Glutamatergic neuron (in vitro differentiated cells): ENCODE measurements around the gene KCNJ1. TPM values are rescaled to one million over a fixed set of nuclear protein-coding genes. Genes with fewer than 3 reads are reported as not detected.

Experiments used
- DNase-seq: peaks from one replicate; pipeline ENCODE4 v3.0.0; 2022
- H3K27ac Mint-ChIP-seq: one replicate; pipeline ENCODE4 v1.8.0; 2020; ENCODE audit warnings: mild to moderate bottlenecking, mixed read lengths, inconsistent platforms; ENCODE audit not compliant: unreplicated experiment
- H3K27me3 Mint-ChIP-seq: one replicate; pipeline ENCODE4 v1.8.0; 2020; ENCODE audit warnings: mild to moderate bottlenecking, moderate library complexity, mixed read lengths, inconsistent platforms; ENCODE audit not compliant: unreplicated experiment
- H3K36me3 Mint-ChIP-seq: one replicate; pipeline ENCODE4 v1.8.0; 2020; ENCODE audit warnings: mild to moderate bottlenecking, mixed read lengths, inconsistent platforms; ENCODE audit not compliant: unreplicated experiment
- H3K4me1 Mint-ChIP-seq: one replicate; pipeline ENCODE4 v1.8.0; 2020; ENCODE audit warnings: mild to moderate bottlenecking, low read depth, mixed read lengths, inconsistent platforms; ENCODE audit not compliant: unreplicated experiment
- H3K4me3 Mint-ChIP-seq: one replicate; pipeline ENCODE4 v1.8.0; 2020; ENCODE audit warnings: mild to moderate bottlenecking, mixed read lengths, inconsistent platforms; ENCODE audit not compliant: unreplicated experiment
- H3K9me3 Mint-ChIP-seq: one replicate; pipeline ENCODE4 v1.8.0; 2020; ENCODE audit warnings: mild to moderate bottlenecking, moderate library complexity, mixed read lengths, inconsistent platforms; ENCODE audit not compliant: unreplicated experiment
- CTCF ChIP-seq: fragments of 200-600 bp; sonication (generic); IDR thresholded peaks from one replicate; pipeline ENCODE4 v1.5.0; 2021; ENCODE audit not compliant: partially characterized antibody, unreplicated experiment
- total RNA-seq: library from RNA; stranded (reverse); fragmentation: NEBNext Ultra II Directional; extraction: Animal tissue kit (Norgen Biotek cat#: 25700); gene quantifications from one replicate; pipeline ENCODE4 v1.2.1, GENCODE V29; 2021; ENCODE audit not compliant: unreplicated experiment

Gene KCNJ1
- total RNA-seq, 1 donor from 2014 or later = not detected

GRCh38 chr11:128904656-128905344, 37.7 kb upstream of the KCNJ1 start:
- TF ChIP-seq CTCF = no peak
- peaks cover 35% of the 10 kb centered on the region for H3K4me1 Mint-ChIP-seq
- H3K36me3 Mint-ChIP-seq = no peaks in the 10 kb centered on the region
- H3K27ac Mint-ChIP-seq = no peak overlapping the region
- peaks cover 2% of the 10 kb centered on the region for H3K9me3 Mint-ChIP-seq
- peaks cover 17% of the 10 kb centered on the region for H3K27me3 Mint-ChIP-seq
- H3K4me3 Mint-ChIP-seq = peak overlapping the region; percentile 27
- DNase-seq = peak; percentile 53

GRCh38 chr11:128904303-128904655, 37.2 kb upstream of the KCNJ1 start:
- Mint-ChIP-seq H3K27ac (no peak overlapping the region), H3K36me3 (no peaks in the 10 kb centered on the region), H3K9me3 (peaks cover 2% of the 10 kb centered on the region), H3K4me1 (peaks cover 35% of the 10 kb centered on the region), H3K4me3 (peak overlapping the region; percentile 27), H3K27me3 (peaks cover 17% of the 10 kb centered on the region)
- DNase-seq = no peak
- no peak for TF ChIP-seq CTCF

GRCh38 chr11:128903248-128904061, 36.4 kb upstream of the KCNJ1 start:
- H3K36me3 Mint-ChIP-seq = no peaks in the 10 kb centered on the region
- H3K27me3 Mint-ChIP-seq = peaks cover 17% of the 10 kb centered on the region
- peak overlapping the region; percentile 60 for H3K4me3 Mint-ChIP-seq
- TF ChIP-seq CTCF = no peak
- H3K27ac Mint-ChIP-seq = peak overlapping the region; percentile 44
- peaks cover 4% of the 10 kb centered on the region for H3K9me3 Mint-ChIP-seq
- H3K4me1 Mint-ChIP-seq = peaks cover 35% of the 10 kb centered on the region
- peak; percentile 60 for DNase-seq

GRCh38 chr11:128902515-128903066, 35.5 kb upstream of the KCNJ1 start:
- DNase-seq = no peak

More at GRCh38 chr11:128902515-128903066, 35.5 kb upstream of the KCNJ1 start:
- H3K27me3 Mint-ChIP-seq = peaks cover 17% of the 10 kb centered on the region
- no peak overlapping the region for H3K27ac Mint-ChIP-seq
- H3K4me1 Mint-ChIP-seq = peaks cover 35% of the 10 kb centered on the region
- H3K36me3 Mint-ChIP-seq = no peaks in the 10 kb centered on the region
- H3K4me3 Mint-ChIP-seq = no peak overlapping the region
- H3K9me3 Mint-ChIP-seq = peaks cover 4% of the 10 kb centered on the region
- no peak for TF ChIP-seq CTCF
